Neural progenitor cell (in vitro differentiated cells): Measurements from ENCODE around the gene NPFF.

Experiments used
- EZH2phosphoT487 ChIP-seq: fragments of 200-600 bp; sonication (generic); IDR thresholded peaks from 2 replicates; pipeline ENCODE4 v1.6.1; 2017; ENCODE audit warnings: antibody characterized with exemption
- TF ChIP-seq, protein P1 (sequence below): fragments of 200-600 bp; sonication (generic); IDR thresholded peaks from 2 replicates; pipeline ENCODE4 v1.5.1; 2017; ENCODE audit warnings: antibody characterized with exemption, mild to moderate bottlenecking

DNA sequence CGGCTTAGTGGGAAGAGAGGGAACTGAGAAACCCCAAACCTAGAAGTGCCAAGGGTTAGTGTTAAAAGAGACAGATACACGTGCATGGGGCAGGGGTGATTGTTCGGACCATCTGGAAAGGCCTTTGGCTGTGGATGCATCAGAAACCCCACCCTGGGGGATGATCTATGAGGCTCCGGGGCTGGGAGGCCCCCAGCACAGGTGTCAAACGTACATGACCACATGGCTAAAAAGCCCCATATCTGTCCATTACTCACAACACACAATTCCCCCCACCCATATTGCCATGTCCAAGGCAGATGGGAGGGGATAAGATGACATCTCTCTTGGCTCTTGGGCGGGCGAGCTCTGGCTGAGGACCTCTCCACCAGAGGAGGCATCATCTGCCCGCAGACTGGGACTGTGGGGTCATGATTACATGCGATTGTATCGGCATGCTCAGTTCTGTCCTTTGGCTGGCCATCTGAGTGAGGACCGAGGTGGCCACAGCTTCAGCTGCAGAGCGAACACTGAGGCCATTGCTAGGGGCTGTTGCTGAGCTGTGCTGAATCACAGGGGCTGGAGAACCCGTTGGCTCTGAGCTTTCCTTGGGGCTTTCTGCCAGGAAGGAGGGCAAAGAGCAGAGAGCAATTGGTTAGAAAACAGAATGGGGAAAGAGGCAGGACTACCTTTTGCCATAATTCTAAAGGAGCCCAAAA is 9.6 kb upstream of the NPFF start:
- TF ChIP-seq, protein P1, sequence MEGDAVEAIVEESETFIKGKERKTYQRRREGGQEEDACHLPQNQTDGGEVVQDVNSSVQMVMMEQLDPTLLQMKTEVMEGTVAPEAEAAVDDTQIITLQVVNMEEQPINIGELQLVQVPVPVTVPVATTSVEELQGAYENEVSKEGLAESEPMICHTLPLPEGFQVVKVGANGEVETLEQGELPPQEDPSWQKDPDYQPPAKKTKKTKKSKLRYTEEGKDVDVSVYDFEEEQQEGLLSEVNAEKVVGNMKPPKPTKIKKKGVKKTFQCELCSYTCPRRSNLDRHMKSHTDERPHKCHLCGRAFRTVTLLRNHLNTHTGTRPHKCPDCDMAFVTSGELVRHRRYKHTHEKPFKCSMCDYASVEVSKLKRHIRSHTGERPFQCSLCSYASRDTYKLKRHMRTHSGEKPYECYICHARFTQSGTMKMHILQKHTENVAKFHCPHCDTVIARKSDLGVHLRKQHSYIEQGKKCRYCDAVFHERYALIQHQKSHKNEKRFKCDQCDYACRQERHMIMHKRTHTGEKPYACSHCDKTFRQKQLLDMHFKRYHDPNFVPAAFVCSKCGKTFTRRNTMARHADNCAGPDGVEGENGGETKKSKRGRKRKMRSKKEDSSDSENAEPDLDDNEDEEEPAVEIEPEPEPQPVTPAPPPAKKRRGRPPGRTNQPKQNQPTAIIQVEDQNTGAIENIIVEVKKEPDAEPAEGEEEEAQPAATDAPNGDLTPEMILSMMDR: no peak
- no peak for TF ChIP-seq EZH2phosphoT487
